Small intestine (tissue), 7 donors: ENCODE results near the gene SOWAHA. TPM values are rescaled to one million over a fixed set of nuclear protein-coding genes. Genes with fewer than 3 reads are reported as not detected.
"Not testable (repeated sequence)": the region's sequence is repeated elsewhere in the genome, so short reads cannot be mapped to it uniquely, and the experiment has no call there.

Source experiments
- DNase-seq, 2 donors: peaks; one replicate each; pipeline versions ENCODE4 v3.0.0 to v3.0.0-alpha.2; 2013
- FAIRE-seq: peaks from 2 replicates; lab custom pipeline; 2012; peaks lifted over from hg19 to GRCh38; lab: Jason Lieb, UNC
- H3K27ac ChIP-seq, 3 donors: one replicate each; pipeline ENCODE4 v1.5.1; 2013; ENCODE audit warnings: low read length in 2 of 3, mild to moderate bottlenecking in 2 of 3, control low read depth in 1 of 3, inconsistent platforms in 1 of 3, low read depth in 1 of 3, moderate library complexity in 1 of 3
- H3K27me3 ChIP-seq, 3 donors: one replicate each; pipeline ENCODE4 v1.6.1; 2013; ENCODE audit warnings: low read length in 3 of 3, inconsistent platforms in 1 of 3; ENCODE audit not compliant: control insufficient read depth in 3 of 3, insufficient read depth in 3 of 3
- H3K36me3 ChIP-seq, 3 donors: one replicate each; pipeline ENCODE4 v1.6.1; 2013; ENCODE audit warnings: low read length in 3 of 3, inconsistent platforms in 1 of 3, low read depth in 1 of 3, mild to moderate bottlenecking in 1 of 3, moderate library complexity in 1 of 3; ENCODE audit not compliant: control insufficient read depth in 3 of 3, insufficient read depth in 2 of 3
- H3K4me1 ChIP-seq, 3 donors: one replicate each; pipeline ENCODE4 v1.6.1; 2013; ENCODE audit warnings: low read length in 2 of 3, inconsistent platforms in 1 of 3, low read depth in 1 of 3, mild to moderate bottlenecking in 1 of 3, moderate library complexity in 1 of 3; ENCODE audit not compliant: control insufficient read depth in 3 of 3, insufficient read depth in 2 of 3
- H3K4me3 ChIP-seq, 3 donors: one replicate each; pipeline ENCODE4 v1.5.1; 2013; ENCODE audit warnings: low read length in 3 of 3, control low read depth in 1 of 3, inconsistent platforms in 1 of 3, low read depth in 1 of 3, mild to moderate bottlenecking in 1 of 3, moderate library complexity in 1 of 3
- H3K9me3 ChIP-seq, 2 donors: one replicate each; pipeline ENCODE4 v1.6.1; 2013; ENCODE audit warnings: low read depth in 1 of 2, low read length in 1 of 2; ENCODE audit not compliant: control insufficient read depth in 2 of 2, insufficient read depth in 1 of 2
- WGBS, 3 donors: extraction: QIAGEN DNeasy Blood & Tissue Kit; methylation state at CpG; one replicate each; pipeline ENCODE4 v1.1.7; 2013; 5-methylcytosine and 5-hydroxymethylcytosine counted together
- polyA plus RNA-seq, 4 donors: library from polyadenylated mRNA; stranded (reverse) in 3 of 4; unstranded in 1 of 4; fragments of 200-250 nt in 3 of 4; fragments of 120-200 nt in 1 of 4; gene quantifications; one replicate each; pipeline versions ENCODE4 v1.2.1 to v1.2.3, GENCODE V29; 2013
- donor health status: healthy with polysubstance abuse.
- donor health status: control.
- donor health status: control.
- donor health status: Bipolar disorder and iron deficiency.
- donor health status: healthy.

SOWAHA gene
- polyA plus RNA-seq, 4 donors, result 25.6 to 75.4 (median 66.1) TPM

DNA sequence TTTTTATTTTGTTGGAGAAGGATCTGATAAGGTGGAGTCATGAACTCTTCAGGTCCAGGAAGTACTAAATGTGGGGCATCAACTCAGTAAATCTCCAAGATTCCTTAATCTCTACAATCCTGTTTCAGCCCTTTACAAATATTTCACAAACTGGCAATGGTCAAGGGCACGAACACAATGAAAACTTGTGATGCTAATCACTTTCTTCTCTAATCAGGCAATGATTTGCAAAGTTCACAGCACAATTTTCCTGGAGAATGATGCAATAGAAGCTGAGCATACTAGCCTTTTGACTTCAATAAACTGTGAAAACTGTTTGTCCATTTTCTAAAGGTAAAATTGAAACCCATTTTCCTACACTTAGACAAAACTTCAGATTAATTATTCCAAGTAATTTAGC is 36.2 kb downstream of the SOWAHA start:
- no peaks in the 10 kb centered on the region for H3K27me3 ChIP-seq
- DNase-seq (peak in 1 of 2 donors; percentile 64), FAIRE-seq (no peak)
- no peak overlapping the region for H3K4me3 ChIP-seq
- 3 to 50% (median 22%) methylated on average over 1 of the region's 1 CpG for WGBS, 3 donors
- no peaks in the 10 kb centered on the region for H3K9me3 ChIP-seq
- H3K4me1 ChIP-seq, result peaks cover 0 to 16% (median 0%) of the 10 kb centered on the region in 3 donors
- peak overlapping the region in 1 of 3 donors; percentile 46 for H3K27ac ChIP-seq
- H3K36me3 ChIP-seq, result no peaks in the 10 kb centered on the region

DNA sequence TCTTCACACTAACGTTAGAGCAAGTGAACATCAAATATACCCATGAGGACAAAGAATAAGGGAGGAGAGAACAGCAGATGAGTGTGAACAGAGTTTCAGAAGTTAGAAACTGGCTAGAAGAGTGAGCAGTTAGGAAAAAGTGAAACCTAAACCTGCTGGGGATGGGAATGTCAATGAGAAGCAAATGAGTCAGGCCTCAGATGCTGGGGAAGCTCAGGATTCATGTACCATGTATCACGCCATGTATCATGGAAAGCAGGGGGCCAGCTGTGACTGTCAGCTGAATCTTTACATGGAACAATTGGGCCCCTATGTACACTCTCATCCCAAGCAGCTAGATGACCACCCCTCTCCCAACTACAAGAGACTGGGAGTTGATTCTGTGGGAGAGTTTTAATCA is 37.0 kb downstream of the SOWAHA start:
- DNase-seq (no peak), FAIRE-seq (no peak)
- Histone ChIP-seq H3K4me1 (peaks cover 0 to 16% (median 0%) of the 10 kb centered on the region in 3 donors), H3K27me3 (no peaks in the 10 kb centered on the region), H3K4me3 (no peak overlapping the region), H3K36me3 (no peaks in the 10 kb centered on the region), H3K27ac (peak overlapping the region in 1 of 3 donors; percentile 14), H3K9me3 (no peaks in the 10 kb centered on the region)
- 63 to 73% (median 70%) methylated on average over 2 of the region's 2 CpGs for WGBS, 3 donors

DNA sequence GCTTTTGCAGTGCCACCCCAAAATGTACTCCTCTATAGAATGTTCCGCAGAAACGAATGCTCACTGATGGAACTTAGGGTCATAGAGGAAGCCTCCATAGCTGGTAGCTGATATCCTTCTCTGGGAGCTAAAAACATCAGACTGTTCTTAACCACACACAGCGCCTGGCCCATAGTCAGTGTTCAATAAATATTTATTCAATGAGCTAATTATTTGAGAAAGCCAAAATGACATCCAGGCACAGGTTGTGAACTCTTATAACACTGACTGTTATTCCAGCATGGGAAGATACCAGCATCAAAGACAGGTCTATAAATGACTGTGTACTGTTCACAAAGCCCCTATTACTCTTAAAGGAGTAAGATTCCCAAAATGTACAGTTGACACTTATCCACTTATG is 40.2 kb downstream of the SOWAHA start:
- Histone ChIP-seq H3K4me3 (no peak overlapping the region), H3K27me3 (no peaks in the 10 kb centered on the region), H3K27ac (no peak overlapping the region), H3K9me3 (no peaks in the 10 kb centered on the region), H3K36me3 (no peaks in the 10 kb centered on the region), H3K4me1 (peaks cover 0 to 16% (median 0%) of the 10 kb centered on the region in 3 donors)
- FAIRE-seq, result no peak
- 79 to 92% (median 82%) methylated on average over 3 of the region's 3 CpGs for WGBS, 3 donors
- DNase-seq, result no peak

DNA sequence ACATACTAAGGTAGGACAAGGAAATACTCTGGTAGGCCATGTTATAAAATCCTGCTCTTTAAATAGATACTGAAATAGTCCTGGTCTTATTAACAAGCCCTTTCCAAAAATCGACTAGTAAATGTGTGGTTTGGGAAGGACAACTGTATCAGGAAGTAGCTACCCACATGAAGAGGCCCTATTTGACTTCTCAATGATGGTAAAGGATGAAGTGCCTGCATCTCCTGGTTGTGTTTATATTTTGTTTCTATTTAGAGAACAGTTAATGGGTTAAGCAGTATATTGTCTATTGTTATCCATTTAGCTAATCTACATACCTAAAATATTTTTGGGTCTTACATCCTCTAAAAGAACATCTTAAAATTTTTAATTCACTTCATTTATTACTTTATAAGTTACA is 40.7 kb downstream of the SOWAHA start:
- H3K27me3 ChIP-seq, result no peaks in the 10 kb centered on the region
- no peak for DNase-seq
- H3K27ac ChIP-seq, result no peak overlapping the region
- H3K36me3 ChIP-seq, result no peaks in the 10 kb centered on the region
- WGBS, 3 donors, result 27 to 50% (median 44%) methylated on average over 1 of the region's 1 CpG
- peak; percentile 59 for FAIRE-seq
- no peaks in the 10 kb centered on the region for H3K9me3 ChIP-seq
- H3K4me1 ChIP-seq, result peaks cover 0 to 12% (median 0%) of the 10 kb centered on the region in 3 donors
- H3K4me3 ChIP-seq, result no peak overlapping the region

DNA sequence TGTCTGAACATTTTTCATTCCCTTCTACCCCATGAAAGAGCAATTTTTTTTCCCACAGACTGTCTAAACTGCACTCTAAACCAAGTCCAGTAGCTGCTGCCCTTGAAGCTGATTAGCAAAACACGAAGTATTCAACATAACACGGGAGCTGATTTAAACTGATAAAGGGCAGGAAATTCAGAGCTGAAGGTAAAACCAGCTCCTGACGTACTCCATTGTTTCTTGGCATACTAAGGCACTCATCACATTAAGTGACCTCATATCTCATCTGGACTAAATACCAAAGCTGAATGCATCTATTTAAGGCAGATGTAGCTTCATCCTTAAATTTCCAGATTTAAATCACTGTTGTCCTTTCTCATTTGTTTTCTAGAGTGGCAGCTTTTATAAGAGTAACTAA is 41.2 kb downstream of the SOWAHA start:
- WGBS, 3 donors, result 25 to 29% (median 29%) methylated on average over 3 of the region's 3 CpGs
- peaks cover 0 to 7% (median 0%) of the 10 kb centered on the region in 3 donors for H3K4me1 ChIP-seq
- H3K4me3 ChIP-seq, result no peak overlapping the region
- no peak overlapping the region for H3K27ac ChIP-seq
- H3K9me3 ChIP-seq, result no peaks in the 10 kb centered on the region
- no peaks in the 10 kb centered on the region for H3K27me3 ChIP-seq
- DNase-seq (no peak), FAIRE-seq (no peak)
- H3K36me3 ChIP-seq, result no peaks in the 10 kb centered on the region

DNA sequence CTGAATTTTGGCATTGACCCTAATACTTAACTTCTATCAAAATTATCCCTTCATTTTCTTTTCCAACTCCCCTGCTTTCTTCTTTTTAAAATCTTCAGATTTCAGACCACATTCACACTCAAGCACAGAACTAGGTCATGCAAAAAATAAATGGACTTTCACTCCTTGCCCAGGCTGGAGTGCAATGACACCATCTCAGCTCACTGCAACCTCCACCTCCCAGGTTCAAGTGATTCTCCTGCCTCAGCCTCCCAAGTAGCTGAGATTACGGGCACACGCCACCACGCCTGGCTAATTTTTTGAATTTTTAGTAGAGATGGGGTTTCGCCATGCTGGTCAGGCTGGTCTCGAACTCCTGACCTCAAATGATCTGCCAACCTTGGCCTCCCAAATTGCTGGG is 41.9 kb downstream of the SOWAHA start:
- not testable (repeated sequence) for H3K4me3 ChIP-seq, DNase-seq, H3K27ac ChIP-seq, FAIRE-seq, H3K4me1 ChIP-seq, H3K9me3 ChIP-seq, H3K36me3 ChIP-seq, H3K27me3 ChIP-seq
- 95 to 98% (median 97%) methylated on average over 5 of the region's 5 CpGs for WGBS, 3 donors

DNA sequence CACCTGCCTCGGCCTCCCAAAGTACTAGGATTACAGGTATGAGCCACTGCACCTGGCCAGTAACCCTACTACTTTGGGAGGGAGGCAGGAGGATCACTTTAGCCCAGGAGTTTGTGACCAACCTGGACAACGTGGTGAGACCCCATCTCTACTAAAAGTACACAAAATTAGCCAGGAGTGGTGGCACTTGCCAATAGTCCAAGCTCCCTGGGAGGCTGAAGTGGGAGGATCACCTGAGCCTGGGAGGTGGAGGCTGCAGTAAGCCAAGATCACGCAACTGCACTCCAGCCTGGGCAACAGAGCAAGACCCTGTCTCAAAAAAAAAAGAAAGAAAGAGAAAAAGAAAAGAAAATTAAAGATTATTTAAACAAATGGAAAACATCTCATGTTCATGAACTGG is 42.9 kb downstream of the SOWAHA start:
- no peaks in the 10 kb centered on the region for H3K27me3 ChIP-seq
- H3K36me3 ChIP-seq, result no peaks in the 10 kb centered on the region
- FAIRE-seq (no peak), DNase-seq (no peak)
- 83 to 96% (median 85%) methylated on average over 3 of the region's 3 CpGs for WGBS, 3 donors
- H3K9me3 ChIP-seq, result no peaks in the 10 kb centered on the region
- no peak overlapping the region for H3K4me3 ChIP-seq
- H3K27ac ChIP-seq, result no peak overlapping the region
- H3K4me1 ChIP-seq, result peaks cover 0 to 2% (median 0%) of the 10 kb centered on the region in 3 donors

DNA sequence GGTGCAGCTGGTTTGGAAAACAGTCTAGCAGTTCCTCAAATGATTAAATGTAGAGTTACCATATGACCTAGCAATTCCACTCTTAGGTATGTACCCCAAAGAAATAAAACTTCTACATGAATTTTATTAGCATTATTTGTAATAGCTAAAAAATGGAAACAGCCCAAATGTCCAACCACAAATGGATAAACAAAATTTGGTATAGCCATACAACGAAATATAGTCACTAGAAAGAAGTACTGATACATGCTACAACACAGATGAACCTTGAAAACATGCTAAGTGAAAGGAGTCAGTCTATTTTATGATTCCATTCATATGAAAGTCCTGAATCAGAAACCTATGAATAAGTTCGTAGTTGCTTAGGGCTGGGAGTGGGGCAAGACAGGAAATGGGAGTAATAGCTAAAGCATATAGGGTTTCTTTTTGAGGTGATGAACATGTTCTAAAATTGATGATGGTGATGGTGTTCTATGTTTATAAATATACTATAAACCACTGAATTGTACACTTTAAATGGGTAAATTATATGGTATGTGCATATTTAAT is 46.9 kb downstream of the SOWAHA start:
- no peaks in the 10 kb centered on the region for H3K9me3 ChIP-seq
- no peaks in the 10 kb centered on the region for H3K36me3 ChIP-seq
- no peak overlapping the region for H3K27ac ChIP-seq
- no peak overlapping the region for H3K4me3 ChIP-seq
- 72 to 91% (median 84%) methylated on average over 2 of the region's 2 CpGs for WGBS, 3 donors
- peaks cover 0 to 15% (median 0%) of the 10 kb centered on the region in 3 donors for H3K4me1 ChIP-seq
- no peak for FAIRE-seq
- no peaks in the 10 kb centered on the region for H3K27me3 ChIP-seq
- no peak for DNase-seq

DNA sequence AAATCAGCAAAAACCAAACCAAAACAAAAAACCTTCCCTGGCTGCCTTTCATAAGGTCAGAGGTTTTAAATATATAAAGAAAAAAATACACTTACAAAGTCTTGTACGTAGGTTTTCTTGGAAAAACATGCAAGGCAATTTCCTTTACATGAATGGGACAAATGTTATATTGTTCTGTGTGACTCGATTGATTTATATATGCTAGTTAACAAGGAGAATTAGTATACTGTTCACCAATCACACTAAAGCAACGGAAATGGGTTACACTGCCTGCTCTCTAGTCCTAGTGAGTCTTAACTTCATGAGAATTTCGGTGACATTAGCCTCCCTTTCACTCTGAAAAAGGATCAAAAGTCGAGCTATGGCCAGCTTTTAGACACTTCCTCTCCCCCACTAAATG is 47.6 kb downstream of the SOWAHA start:
- H3K4me3 ChIP-seq, result no peak overlapping the region
- H3K27me3 ChIP-seq, result no peaks in the 10 kb centered on the region
- DNase-seq, result no peak
- FAIRE-seq, result no peak
- peaks cover 0 to 17% (median 0%) of the 10 kb centered on the region in 3 donors for H3K4me1 ChIP-seq
- H3K27ac ChIP-seq, result no peak overlapping the region
- no peaks in the 10 kb centered on the region for H3K36me3 ChIP-seq
- H3K9me3 ChIP-seq, result no peaks in the 10 kb centered on the region
- WGBS, 3 donors, result 74 to 85% (median 75%) methylated on average over 5 of the region's 5 CpGs
